ENCODE measurements around the gene PRKN. TPM values are rescaled to one million over a fixed set of nuclear protein-coding genes. Genes with fewer than 3 reads are reported as not detected.

PRKN gene
- total and polyA plus RNA-seq, 2 donors (not counting 3 experiments of a cell fraction or from before 2014, with no cell fraction given): 0.06 TPM; not detected in 1

GRCh38 chr6:161602359-161602758, 1125.2 kb downstream of the PRKN start:
- no peak overlapping the region for H3K4me2 ChIP-seq (ENCODE audit: insufficient read depth, low read length)
- dilution Hi-C loops (cut with MboI; ENCODE audit: extremely low pct_ligation_motif_present, low sequenced_read_pairs): no loop called here
- DNase-seq (ENCODE audit: low read depth, low spot score) (no peak), FAIRE-seq (no peak)
- H2AFZ ChIP-seq (ENCODE audit: low read depth, low read length): no peak overlapping the region
- no TSS peak for BruUV-seq (replicated peaks)
- H3K27ac ChIP-seq (ENCODE audit: insufficient read depth, low read depth, low read length): no peak overlapping the region
- no peaks in the 10 kb centered on the region for H3K4me1 ChIP-seq (ENCODE audit: control insufficient read depth, extremely low read depth, insufficient read depth, low read length)
- no peaks in the 10 kb centered on the region for H3K36me3 ChIP-seq (ENCODE audit: control insufficient read depth in 2 of 2, extremely low read depth in 1 of 2, insufficient read depth in 2 of 2, low read length in 2 of 2)
- H3K9me3 ChIP-seq (replicated peaks; ENCODE audit: control insufficient read depth, insufficient read depth, low read length): no peaks in the 10 kb centered on the region
- H3K27me3 ChIP-seq (ENCODE audit: control insufficient read depth in 2 of 2, insufficient read depth in 2 of 2, low read length in 2 of 2): no peaks in the 10 kb centered on the region
- ChIA-PET CTCF (no interaction called here), POLR2A (no interaction called here)
- intact Hi-C loops (cut with micrococcal nuclease): no loop called here
- H3K4me3 ChIP-seq (replicated peaks in 1 of 3; ENCODE audit: insufficient read depth in 1 of 3, low read depth in 1 of 3, low read length in 3 of 3): no peak overlapping the region
- H4K20me1 ChIP-seq (replicated peaks; ENCODE audit: control insufficient read depth, extremely low read depth, insufficient read depth, low read length): no peaks in the 10 kb centered on the region
- no peaks in the 10 kb centered on the region for H3K79me2 ChIP-seq (ENCODE audit: control insufficient read depth, insufficient read depth, low read length)
- H3K9ac ChIP-seq (replicated peaks; ENCODE audit: extremely low read depth, insufficient read depth, low read length): no peak overlapping the region
- no peaks in the 10 kb centered on the region for H3K9me1 ChIP-seq (replicated peaks; ENCODE audit: control insufficient read depth, extremely low read depth, insufficient read depth, low read length)
- TF ChIP-seq, protein P1, sequence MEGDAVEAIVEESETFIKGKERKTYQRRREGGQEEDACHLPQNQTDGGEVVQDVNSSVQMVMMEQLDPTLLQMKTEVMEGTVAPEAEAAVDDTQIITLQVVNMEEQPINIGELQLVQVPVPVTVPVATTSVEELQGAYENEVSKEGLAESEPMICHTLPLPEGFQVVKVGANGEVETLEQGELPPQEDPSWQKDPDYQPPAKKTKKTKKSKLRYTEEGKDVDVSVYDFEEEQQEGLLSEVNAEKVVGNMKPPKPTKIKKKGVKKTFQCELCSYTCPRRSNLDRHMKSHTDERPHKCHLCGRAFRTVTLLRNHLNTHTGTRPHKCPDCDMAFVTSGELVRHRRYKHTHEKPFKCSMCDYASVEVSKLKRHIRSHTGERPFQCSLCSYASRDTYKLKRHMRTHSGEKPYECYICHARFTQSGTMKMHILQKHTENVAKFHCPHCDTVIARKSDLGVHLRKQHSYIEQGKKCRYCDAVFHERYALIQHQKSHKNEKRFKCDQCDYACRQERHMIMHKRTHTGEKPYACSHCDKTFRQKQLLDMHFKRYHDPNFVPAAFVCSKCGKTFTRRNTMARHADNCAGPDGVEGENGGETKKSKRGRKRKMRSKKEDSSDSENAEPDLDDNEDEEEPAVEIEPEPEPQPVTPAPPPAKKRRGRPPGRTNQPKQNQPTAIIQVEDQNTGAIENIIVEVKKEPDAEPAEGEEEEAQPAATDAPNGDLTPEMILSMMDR (IDR thresholded peaks at IDR 0.05; ENCODE audit: extremely low read depth in 1 of 2, insufficient read depth in 1 of 2, low read depth in 1 of 2, low read length in 2 of 2): no peak
- no peak for TF ChIP-seq EZH2 (IDR thresholded peaks at IDR 0.05; ENCODE audit: borderline replicate concordance, low read depth, low read length, severe bottlenecking)
- TF ChIP-seq MYC (IDR thresholded peaks at IDR 0.05; ENCODE audit: low read depth, low read length): no peak
- TF ChIP-seq JUN (IDR thresholded peaks at IDR 0.05; ENCODE audit: borderline replicate concordance, insufficient read depth, insufficient read length, low read depth): no peak
- TF ChIP-seq MAX (IDR thresholded peaks at IDR 0.05; ENCODE audit: insufficient read depth, insufficient read length): no peak
- no peak for TF ChIP-seq POLR2A (IDR thresholded peaks at IDR 0.05; ENCODE audit: low read depth, low read length)
- no peak for TF ChIP-seq FOS (IDR thresholded peaks at IDR 0.05; ENCODE audit: borderline replicate concordance, insufficient read depth, low read length)
- no peak for TF ChIP-seq POLR2AphosphoS5 (IDR thresholded peaks at IDR 0.05; ENCODE audit: insufficient read depth, low read depth, low read length)
- no peak for TF ChIP-seq GATA2 (IDR thresholded peaks at IDR 0.05; ENCODE audit: insufficient read depth, insufficient read length, low read depth, low read length)

All from endothelial cell of umbilical vein (primary cell).